H9 (cell line): Measurements from ENCODE around the gene IQCE. TPM values are rescaled to one million over a fixed set of nuclear protein-coding genes. Genes with fewer than 3 reads are reported as not detected.

Source experiments
- DNase-seq: peaks from one replicate; pipeline ENCODE4 v3.0.0-alpha.2; 2017
- H2AFZ ChIP-seq: one replicate; pipeline ENCODE4 v1.6.1; 2013; ENCODE audit warnings: mild to moderate bottlenecking, low read length, control low read depth, moderate library complexity
- H2AK5ac ChIP-seq: 2 replicates; pipeline ENCODE4 v1.6.1; 2013; ENCODE audit warnings: low read length, control low read depth, mixed read lengths; ENCODE audit not compliant: insufficient read length
- H2BK120ac ChIP-seq: one replicate; pipeline ENCODE4 v1.6.1; 2013; ENCODE audit warnings: low read depth, mild to moderate bottlenecking, low read length, control low read depth, inconsistent platforms; ENCODE audit not compliant: poor library complexity, severe bottlenecking
- H2BK12ac ChIP-seq: 2 replicates; pipeline ENCODE4 v1.6.1; 2013; ENCODE audit warnings: low read length, control low read depth, mixed read lengths, low read depth; ENCODE audit not compliant: insufficient read length
- H2BK15ac ChIP-seq: 2 replicates; pipeline ENCODE4 v1.6.1; 2013; ENCODE audit warnings: low read depth, low read length, control low read depth
- H2BK20ac ChIP-seq: one replicate; pipeline ENCODE4 v1.6.1; 2013; ENCODE audit warnings: low read depth, mild to moderate bottlenecking, low read length, control low read depth, inconsistent platforms; ENCODE audit not compliant: poor library complexity, severe bottlenecking
- H2BK5ac ChIP-seq: 2 replicates; pipeline ENCODE4 v1.6.1; 2013; ENCODE audit warnings: low read length, control low read depth, mixed read lengths; ENCODE audit not compliant: insufficient read length
- H3K14ac ChIP-seq: 2 replicates; pipeline ENCODE4 v1.6.1; 2013; ENCODE audit warnings: low read length, control low read depth; ENCODE audit not compliant: insufficient read depth
- H3K18ac ChIP-seq: 2 replicates; pipeline ENCODE4 v1.6.1; 2013; ENCODE audit warnings: low read depth, mild to moderate bottlenecking, mixed read lengths, low read length, control low read depth; ENCODE audit not compliant: insufficient read length
- H3K23ac ChIP-seq: 2 replicates; pipeline ENCODE4 v1.6.1; 2013; ENCODE audit warnings: low read length, control low read depth, mixed read lengths, low read depth; ENCODE audit not compliant: insufficient read length
- H3K23me2 ChIP-seq: 2 replicates; pipeline ENCODE4 v1.6.1; 2013; ENCODE audit warnings: low read depth, mild to moderate bottlenecking, mixed read lengths, low read length, control low read depth; ENCODE audit not compliant: insufficient read length, poor library complexity, severe bottlenecking
- H3K27ac ChIP-seq: 2 replicates; pipeline ENCODE4 v1.5.1; 2013; ENCODE audit warnings: low read length, control low read depth, mixed read lengths, low read depth; ENCODE audit not compliant: insufficient read length
- H3K27me3 ChIP-seq: 2 replicates; pipeline ENCODE4 v1.6.1; 2013; ENCODE audit warnings: low read length, control low read depth, inconsistent platforms; ENCODE audit not compliant: insufficient read depth
- H3K4ac ChIP-seq: 2 replicates; pipeline ENCODE4 v1.6.1; 2013; ENCODE audit warnings: low read depth, mild to moderate bottlenecking, control low read depth, inconsistent platforms, low read length, moderate library complexity
- H3K4me1 ChIP-seq: 2 replicates; pipeline ENCODE4 v1.6.1; 2013; ENCODE audit warnings: low read length, control low read depth, inconsistent platforms; ENCODE audit not compliant: insufficient read depth
- H3K4me2 ChIP-seq: 2 replicates; pipeline ENCODE4 v1.6.1; 2013; ENCODE audit warnings: low read length, control low read depth, mixed read lengths; ENCODE audit not compliant: insufficient read length, insufficient read depth
- H3K56ac ChIP-seq: 2 replicates; pipeline ENCODE4 v1.6.1; 2013; ENCODE audit warnings: low read depth, mild to moderate bottlenecking, mixed read lengths, low read length, control low read depth; ENCODE audit not compliant: insufficient read length
- H3K79me1 ChIP-seq: 2 replicates; pipeline ENCODE4 v1.6.1; 2013; ENCODE audit warnings: low read depth, mild to moderate bottlenecking, moderate library complexity, low read length, control low read depth, inconsistent platforms; ENCODE audit not compliant: insufficient read depth, poor library complexity, severe bottlenecking
- H3K79me2 ChIP-seq: 2 replicates; pipeline ENCODE4 v1.6.1; 2013; ENCODE audit warnings: low read length, control low read depth, inconsistent platforms; ENCODE audit not compliant: insufficient read depth
- H3K9ac ChIP-seq: 2 replicates; pipeline ENCODE4 v1.6.1; 2013; ENCODE audit warnings: low read length, control low read depth, mixed read lengths; ENCODE audit not compliant: insufficient read length; ENCODE audit errors: extremely low read depth
- H3K9me3 ChIP-seq: one replicate; pipeline ENCODE4 v1.6.1; 2013; ENCODE audit warnings: low read depth, low read length, inconsistent platforms; ENCODE audit not compliant: control insufficient read depth
- H3T11ph ChIP-seq: one replicate; pipeline ENCODE4 v1.6.1; 2013; ENCODE audit warnings: mild to moderate bottlenecking, low read length, control low read depth, inconsistent platforms
- H4K20me1 ChIP-seq: one replicate; pipeline ENCODE4 v1.6.1; 2013; ENCODE audit not compliant: control insufficient read depth, insufficient read length, insufficient read depth
- H4K5ac ChIP-seq: 2 replicates; pipeline ENCODE4 v1.6.1; 2013; ENCODE audit warnings: low read depth, mild to moderate bottlenecking, mixed read lengths, low read length, control low read depth; ENCODE audit not compliant: insufficient read length
- H4K8ac ChIP-seq: replicated peaks from 2 replicates; pipeline ENCODE4 v1.6.1; 2013; ENCODE audit warnings: low read length, control low read depth, mixed read lengths, low read depth; ENCODE audit not compliant: insufficient read length
- H4K91ac ChIP-seq: 2 replicates; pipeline ENCODE4 v1.6.1; 2013; ENCODE audit warnings: low read depth, mild to moderate bottlenecking, moderate library complexity, mixed read lengths, low read length, control low read depth; ENCODE audit not compliant: insufficient read length
- H3K27ac Mint-ChIP-seq, 3 experiments: 2 replicates in 2 of 3; 3 replicates in 1 of 3; pipeline ENCODE4 v1.8.0; 2020 to 2021; ENCODE audit warnings: mixed read lengths in 3 of 3, mild to moderate bottlenecking in 1 of 3, moderate library complexity in 1 of 3
- H3K27me3 Mint-ChIP-seq: 2 replicates; pipeline ENCODE4 v1.8.0; 2021; ENCODE audit warnings: low read depth, mild to moderate bottlenecking, moderate library complexity, mixed read lengths
- H3K36me3 Mint-ChIP-seq, 3 experiments: 2 replicates in 2 of 3; 3 replicates in 1 of 3; pipeline ENCODE4 v1.8.0; 2020 to 2021; ENCODE audit warnings: low read depth in 3 of 3, mixed read lengths in 3 of 3; ENCODE audit not compliant: insufficient read depth in 1 of 3
- H3K4me1 Mint-ChIP-seq, 2 experiments: 2 replicates each; pipeline ENCODE4 v1.8.0; 2020; ENCODE audit warnings: mixed read lengths in 2 of 2
- H3K4me3 Mint-ChIP-seq, 2 experiments: 2 replicates in 1 of 2; 3 replicates in 1 of 2; pipeline ENCODE4 v1.8.0; 2020 to 2021; ENCODE audit warnings: mild to moderate bottlenecking in 2 of 2, mixed read lengths in 2 of 2, moderate library complexity in 1 of 2
- H3K9me3 Mint-ChIP-seq, 2 experiments: 2 replicates in 1 of 2; 3 replicates in 1 of 2; pipeline ENCODE4 v1.8.0; 2020; ENCODE audit warnings: mild to moderate bottlenecking in 2 of 2, mixed read lengths in 2 of 2, moderate library complexity in 1 of 2
- CTCF ChIP-seq: fragments of 200-600 bp; sonication (generic); conservative IDR thresholded peaks from 3 replicates; pipeline ENCODE4 v1.8.0; 2021; ENCODE audit warnings: antibody characterized with exemption, mild to moderate bottlenecking
- WGBS: extraction: QIAGEN DNeasy Blood & Tissue Kit; methylation state at CpG from one replicate; pipeline ENCODE4 v1.1.7; 2013; ENCODE audit warnings: missing lambda C conversion rate, low lambda C conversion rate, mixed read lengths; ENCODE audit not compliant: insufficient read length; ENCODE audit errors: extremely low coverage; 5-methylcytosine and 5-hydroxymethylcytosine counted together
- total RNA-seq: library from RNA; stranded (reverse); gene quantifications from 2 replicates; pipeline ENCODE4 v1.2.1, GENCODE V29; 2021

Gene IQCE
- total RNA-seq, 1 experiment from 2014 or later, result 7.0 TPM

GRCh38 chr7:2661602-2662272 lies 103.0 kb downstream of the IQCE start:
- Histone ChIP-seq H3K23ac (no peak overlapping the region), H3K14ac (no peak overlapping the region), H2BK15ac (no peak overlapping the region), H3K27ac (no peak overlapping the region), H3K56ac (no peak overlapping the region), H2AFZ (no peak overlapping the region), H3K4me1 (no peaks in the 10 kb centered on the region; the same call in 1 of the 2 replicates), H3K18ac (no peak overlapping the region), H3K9me3 (no peaks in the 10 kb centered on the region), H3K23me2 (no peaks in the 10 kb centered on the region), H2BK120ac (no peak overlapping the region), H4K91ac (no peak overlapping the region), H3K79me2 (no peaks in the 10 kb centered on the region), H4K5ac (no peak overlapping the region), H4K8ac (no peak overlapping the region), H2BK12ac (no peak overlapping the region), H2BK5ac (no peak overlapping the region), H3K79me1 (no peaks in the 10 kb centered on the region), H2AK5ac (no peak overlapping the region), H3T11ph (no peak overlapping the region), H2BK20ac (no peak overlapping the region), H3K4ac (no peak overlapping the region), H3K4me2 (no peak overlapping the region), H3K9ac (no peak overlapping the region), H3K27me3 (no peaks in the 10 kb centered on the region), H4K20me1 (no peaks in the 10 kb centered on the region)
- no CpG with 5 or more reads among the region's 43 CpGs for WGBS
- TF ChIP-seq CTCF, result peak; percentile 30; the same call in 1 of the 3 replicates
- peaks cover 6% of the 10 kb centered on the region for H3K27me3 Mint-ChIP-seq
- peaks cover 0 to 2% of the 10 kb centered on the region in 2 experiments; a peak in 3 of 5 replicates for H3K9me3 Mint-ChIP-seq
- H3K4me3 Mint-ChIP-seq, result no peak overlapping the region
- H3K4me1 Mint-ChIP-seq, result peaks cover 5 to 14% of the 10 kb centered on the region in 2 experiments; a peak in 2 of 4 replicates
- peak overlapping the region; percentile 40 to 83 (median 76); a peak in 3 of 7 replicates for H3K27ac Mint-ChIP-seq
- peaks cover 6 to 20% (median 18%) of the 10 kb centered on the region in 3 experiments for H3K36me3 Mint-ChIP-seq
- peak; percentile 66 for DNase-seq
